Measurements from ENCODE around the gene COX18. TPM values are rescaled to one million over a fixed set of nuclear protein-coding genes. Genes with fewer than 3 reads are reported as not detected.
A peak's percentile ranks its signal among the peaks of the same experiment; 100 is the strongest.

The COX18 gene
- total and polyA plus RNA-seq, 2 of the 4 experiments (the other 2 are of a cell fraction): 8.0 to 22.0 TPM

DNA sequence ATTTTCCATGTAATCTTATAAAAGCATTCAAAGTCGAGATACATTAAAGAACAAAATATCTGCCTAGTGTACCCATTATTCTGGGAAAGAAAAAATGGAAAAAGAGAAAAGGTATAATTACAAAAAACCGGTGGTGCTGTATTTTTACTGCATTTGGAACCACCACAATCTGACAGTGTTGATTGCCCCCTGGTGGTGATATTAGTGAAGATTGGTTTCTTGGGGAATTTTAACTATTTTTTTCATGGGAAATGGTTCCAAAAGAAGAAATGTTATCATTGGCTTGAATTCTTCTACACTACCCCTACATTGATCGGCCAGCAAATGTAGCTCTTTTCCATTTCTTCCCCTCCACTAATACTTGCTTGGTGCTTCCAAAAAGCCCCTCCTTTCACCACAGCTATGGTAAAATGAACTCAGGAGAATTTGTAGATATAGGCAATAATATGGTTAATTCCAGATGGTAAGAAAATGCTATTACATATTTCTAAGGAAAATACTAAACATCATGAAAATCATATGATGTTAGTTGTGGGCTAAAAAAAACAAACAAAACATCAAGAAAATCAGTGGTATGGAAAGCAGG lies 50.0 kb downstream of the COX18 start:
- Histone ChIP-seq H3K14ac (replicated peaks; ENCODE audit: low read depth, low read length) (no peak overlapping the region), H2AK5ac (ENCODE audit: low read depth, low read length) (no peak overlapping the region), H3K4me2 (ENCODE audit: low read depth, low read length) (no peak overlapping the region), H3K56ac (ENCODE audit: extremely low read depth, insufficient read depth, low read length) (no peak overlapping the region), H2BK120ac (ENCODE audit: low read depth, low read length) (no peak overlapping the region), H3K79me1 (ENCODE audit: low read depth in 1 of 2, low read length in 2 of 2) (no peaks in the 10 kb centered on the region), H2AK9ac (replicated peaks; ENCODE audit: low read depth, low read length, poor library complexity) (no peak overlapping the region), H3K9me1 (ENCODE audit: insufficient read depth, low read length) (no peaks in the 10 kb centered on the region), H3K9me3 (ENCODE audit: control insufficient read depth, insufficient read depth, low read length) (no peaks in the 10 kb centered on the region), H2BK5ac (ENCODE audit: low read depth, low read length, poor library complexity, severe bottlenecking) (no peak overlapping the region), H4K20me1 (ENCODE audit: insufficient read depth, low read length) (no peaks in the 10 kb centered on the region), H3K4me1 (ENCODE audit: control insufficient read depth, insufficient read depth, low read length) (no peaks in the 10 kb centered on the region), H3K36me3 (ENCODE audit: control insufficient read depth, insufficient read depth, low read length) (no peaks in the 10 kb centered on the region), H4K8ac (ENCODE audit: low read depth in 2 of 2, low read length in 2 of 2) (no peak overlapping the region), H3K27me3 (ENCODE audit: control insufficient read depth, insufficient read depth, low read length) (no peaks in the 10 kb centered on the region; the same call in 1 of the 2 replicates), H2BK15ac (ENCODE audit: low read depth, low read length) (no peak overlapping the region), H3K27ac (ENCODE audit: insufficient read depth, low read length) (no peak overlapping the region), H2BK20ac (ENCODE audit: low read depth, low read length) (no peak overlapping the region), H3K23ac (ENCODE audit: low read depth, low read length) (no peak overlapping the region), H3K4ac (ENCODE audit: low read depth, low read length) (no peak overlapping the region), H3K18ac (ENCODE audit: low read depth, low read length) (no peak overlapping the region), H2AFZ (replicated peaks; ENCODE audit: low read length, poor library complexity) (no peak overlapping the region), H3K9ac (ENCODE audit: low read depth, low read length) (no peak overlapping the region), H4K5ac (ENCODE audit: low read depth, low read length) (no peak overlapping the region), H4K91ac (ENCODE audit: insufficient read depth, low read depth, low read length) (no peak overlapping the region), H3K4me3 (ENCODE audit: insufficient read depth, low read depth, low read length) (no peak overlapping the region)
- peak; percentile 27; the same call in 1 of the 2 replicates for ATAC-seq (ENCODE audit: low read depth)
- WGBS, 2 experiments (ENCODE audit: extremely low coverage in 2 of 2, insufficient read length in 1 of 2): no CpG with 5 or more reads among the region's 3 CpGs
- dilution Hi-C loops (cut with HindIII; ENCODE audit: low sequenced_read_pairs, unreplicated experiment) (no loop called here), intact Hi-C loops (cut with micrococcal nuclease) (loop anchor here (1.0 to 10.0 kb wide), 4 partner anchors 317 to 723 kb away; no protein-coding TSS in a partner anchor), in situ Hi-C loops (cut with MboI; ENCODE audit: low sequenced_read_pairs) (loop anchor here (5.0 kb wide), 2 partner anchors 312 to 512 kb away; no protein-coding TSS in a partner anchor)
- POLR2A ChIA-PET (ENCODE audit: unreplicated experiment): no interaction called here
- peak; percentile 47 for DNase-seq
- CTCF ChIA-PET: no interaction called here
- BruUV-seq (replicated peaks): no TSS peak
- TF ChIP-seq RFX5 (IDR thresholded peaks at IDR 0.05; ENCODE audit: low read depth, low read length) (no peak), CHD1 (IDR thresholded peaks at IDR 0.05; ENCODE audit: low read depth, low read length) (no peak), NFE2L2 (IDR thresholded peaks at IDR 0.05; ENCODE audit: low read depth, low read length) (no peak), CEBPB (IDR thresholded peaks at IDR 0.05; ENCODE audit: low read depth, low read length) (no peak), RAD21 (IDR thresholded peaks at IDR 0.05; ENCODE audit: low read length) (peak; percentile 80), POLR2A (IDR thresholded peaks at IDR 0.05; ENCODE audit: low read depth, low read length) (no peak), SMC3 (IDR thresholded peaks at IDR 0.05; ENCODE audit: low read depth, low read length) (peak; percentile 79), MAFK (IDR thresholded peaks at IDR 0.05; ENCODE audit: low read depth, low read length) (no peak), MXI1 (IDR thresholded peaks at IDR 0.05; ENCODE audit: borderline replicate concordance, low read depth, low read length) (no peak), MAZ (IDR thresholded peaks at IDR 0.05; ENCODE audit: borderline replicate concordance, low read depth, low read length) (no peak)
- TF ChIP-seq, protein P1, sequence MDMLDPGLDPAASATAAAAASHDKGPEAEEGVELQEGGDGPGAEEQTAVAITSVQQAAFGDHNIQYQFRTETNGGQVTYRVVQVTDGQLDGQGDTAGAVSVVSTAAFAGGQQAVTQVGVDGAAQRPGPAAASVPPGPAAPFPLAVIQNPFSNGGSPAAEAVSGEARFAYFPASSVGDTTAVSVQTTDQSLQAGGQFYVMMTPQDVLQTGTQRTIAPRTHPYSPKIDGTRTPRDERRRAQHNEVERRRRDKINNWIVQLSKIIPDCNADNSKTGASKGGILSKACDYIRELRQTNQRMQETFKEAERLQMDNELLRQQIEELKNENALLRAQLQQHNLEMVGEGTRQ (IDR thresholded peaks at IDR 0.05; ENCODE audit: low read depth, low read length): no peak
- TF ChIP-seq, protein P2, sequence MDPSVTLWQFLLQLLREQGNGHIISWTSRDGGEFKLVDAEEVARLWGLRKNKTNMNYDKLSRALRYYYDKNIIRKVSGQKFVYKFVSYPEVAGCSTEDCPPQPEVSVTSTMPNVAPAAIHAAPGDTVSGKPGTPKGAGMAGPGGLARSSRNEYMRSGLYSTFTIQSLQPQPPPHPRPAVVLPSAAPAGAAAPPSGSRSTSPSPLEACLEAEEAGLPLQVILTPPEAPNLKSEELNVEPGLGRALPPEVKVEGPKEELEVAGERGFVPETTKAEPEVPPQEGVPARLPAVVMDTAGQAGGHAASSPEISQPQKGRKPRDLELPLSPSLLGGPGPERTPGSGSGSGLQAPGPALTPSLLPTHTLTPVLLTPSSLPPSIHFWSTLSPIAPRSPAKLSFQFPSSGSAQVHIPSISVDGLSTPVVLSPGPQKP (IDR thresholded peaks at IDR 0.05; ENCODE audit: borderline replicate concordance, low read depth, low read length): no peak
- TF ChIP-seq, protein P3, sequence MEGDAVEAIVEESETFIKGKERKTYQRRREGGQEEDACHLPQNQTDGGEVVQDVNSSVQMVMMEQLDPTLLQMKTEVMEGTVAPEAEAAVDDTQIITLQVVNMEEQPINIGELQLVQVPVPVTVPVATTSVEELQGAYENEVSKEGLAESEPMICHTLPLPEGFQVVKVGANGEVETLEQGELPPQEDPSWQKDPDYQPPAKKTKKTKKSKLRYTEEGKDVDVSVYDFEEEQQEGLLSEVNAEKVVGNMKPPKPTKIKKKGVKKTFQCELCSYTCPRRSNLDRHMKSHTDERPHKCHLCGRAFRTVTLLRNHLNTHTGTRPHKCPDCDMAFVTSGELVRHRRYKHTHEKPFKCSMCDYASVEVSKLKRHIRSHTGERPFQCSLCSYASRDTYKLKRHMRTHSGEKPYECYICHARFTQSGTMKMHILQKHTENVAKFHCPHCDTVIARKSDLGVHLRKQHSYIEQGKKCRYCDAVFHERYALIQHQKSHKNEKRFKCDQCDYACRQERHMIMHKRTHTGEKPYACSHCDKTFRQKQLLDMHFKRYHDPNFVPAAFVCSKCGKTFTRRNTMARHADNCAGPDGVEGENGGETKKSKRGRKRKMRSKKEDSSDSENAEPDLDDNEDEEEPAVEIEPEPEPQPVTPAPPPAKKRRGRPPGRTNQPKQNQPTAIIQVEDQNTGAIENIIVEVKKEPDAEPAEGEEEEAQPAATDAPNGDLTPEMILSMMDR (conservative IDR thresholded peaks at IDR 0.05; ENCODE audit: low read depth, low read length): peak; percentile 83
